H1 (cell line): ENCODE results near the gene GLYATL3. TPM values are rescaled to one million over a fixed set of nuclear protein-coding genes. Genes with fewer than 3 reads are reported as not detected.

Source experiments
- CTCF ChIA-PET: fragments of 300-600 bp; sonication (Branson Sonifier 250); formaldehyde crosslinking; loops from one replicate; lab custom pipeline; 2021; ENCODE audit not compliant: partially characterized antibody; lab: Charles Lee
- POLR2A ChIA-PET: fragments of 300-600 bp; sonication (Branson Sonifier 250); formaldehyde crosslinking; loops from one replicate; lab custom pipeline; 2021; ENCODE audit warnings: inconsistent platforms; ENCODE audit not compliant: partially characterized antibody; lab: Charles Lee
- DNase-seq, 2 experiments: peaks; one replicate each; pipeline versions ENCODE4 v3.0.0 to v3.0.0-alpha.2; 2010 to 2022; ENCODE audit warnings: low spot score in 2 of 2, low read depth in 1 of 2, mixed read lengths in 1 of 2
- FAIRE-seq: peaks from 2 replicates; lab custom pipeline; 2011; peaks lifted over from hg19 to GRCh38; lab: Jason Lieb, UNC
- H2AFZ ChIP-seq: 2 replicates; pipeline ENCODE4 v1.8.1; 2012; ENCODE audit warnings: low read length, inconsistent platforms
- H2AK5ac ChIP-seq: 2 replicates; pipeline ENCODE4 v1.6.1; 2013; ENCODE audit warnings: low read depth, low read length
- H2BK120ac ChIP-seq: replicated peaks from 2 replicates; pipeline ENCODE3; 2013; ENCODE audit warnings: low read depth, low read length, inconsistent platforms
- H2BK12ac ChIP-seq: 2 replicates; pipeline ENCODE4 v1.6.1; 2013; ENCODE audit warnings: low read depth, low read length
- H2BK15ac ChIP-seq: 2 replicates; pipeline ENCODE4 v1.6.1; 2013; ENCODE audit warnings: low read length
- H2BK20ac ChIP-seq: 2 replicates; pipeline ENCODE4 v1.6.1; 2013; ENCODE audit warnings: low read length
- H2BK5ac ChIP-seq: 2 replicates; pipeline ENCODE4 v1.6.1; 2013; ENCODE audit warnings: low read depth, low read length
- H3K14ac ChIP-seq: 2 replicates; pipeline ENCODE4 v1.6.1; 2013; ENCODE audit warnings: inconsistent platforms; ENCODE audit not compliant: insufficient read length
- H3K18ac ChIP-seq: 2 replicates; pipeline ENCODE4 v1.6.1; 2013; ENCODE audit warnings: low read length; ENCODE audit errors: extremely low read depth
- H3K23ac ChIP-seq: 2 replicates; pipeline ENCODE4 v1.6.1; 2013; ENCODE audit warnings: inconsistent platforms; ENCODE audit not compliant: insufficient read length
- H3K23me2 ChIP-seq: 2 replicates; pipeline ENCODE4 v1.6.1; 2013; ENCODE audit warnings: low read depth, low read length
- H3K27ac ChIP-seq: 2 replicates; pipeline ENCODE4 v1.6.1; 2011; ENCODE audit warnings: low read depth, low read length, inconsistent platforms
- H3K27me3 ChIP-seq, 4 experiments: replicated peaks in 1 of 4; 1 replicate in 1 of 4; 2 replicates in 3 of 4; pipeline versions ENCODE4 v1.6.1 to v1.8.1; 2011 to 2013; ENCODE audit warnings: low read length in 3 of 4, mild to moderate bottlenecking in 3 of 4, inconsistent platforms in 2 of 4, mixed read lengths in 2 of 4, moderate library complexity in 1 of 4; ENCODE audit not compliant: control insufficient read depth in 3 of 4, insufficient read depth in 3 of 4; ENCODE audit errors: extremely low read depth in 1 of 4
- H3K36me3 ChIP-seq, 4 experiments: 2 replicates each; pipeline versions ENCODE4 v1.6.1 to v1.8.1; 2011 to 2013; ENCODE audit warnings: mild to moderate bottlenecking in 4 of 4, low read length in 3 of 4, moderate library complexity in 2 of 4, control low read depth in 1 of 4, inconsistent platforms in 1 of 4; ENCODE audit not compliant: insufficient read depth in 4 of 4, control insufficient read depth in 2 of 4
- H3K4ac ChIP-seq: replicated peaks from 2 replicates; pipeline ENCODE3; 2013; ENCODE audit warnings: low read length, low read depth, mixed read lengths, inconsistent platforms; ENCODE audit not compliant: insufficient read length
- H3K4me1 ChIP-seq, 4 experiments: replicated peaks in 1 of 4; 1 replicate in 1 of 4; 2 replicates in 3 of 4; pipeline versions ENCODE4 v1.6.1 to v1.8.1; 2011 to 2013; ENCODE audit warnings: low read length in 3 of 4, inconsistent platforms in 2 of 4, mixed read lengths in 1 of 4; ENCODE audit not compliant: insufficient read depth in 4 of 4, control insufficient read depth in 3 of 4
- H3K4me2 ChIP-seq, 2 experiments: 2 replicates each; pipeline versions ENCODE4 v1.6.1 to v1.8.1; 2011 to 2013; ENCODE audit warnings: low read depth in 2 of 2, low read length in 2 of 2, control low read depth in 1 of 2, inconsistent platforms in 1 of 2, mild to moderate bottlenecking in 1 of 2; ENCODE audit not compliant: insufficient read depth in 1 of 2
- H3K4me3 ChIP-seq, 4 experiments: fragments of 200-600, 300-600 bp in 1 of 4; sonication (generic), shearing (Covaris generic), sonication (Bioruptor Twin) in 1 of 4; 2 replicates each; pipeline versions ENCODE4 v1.5.1 to v1.8.1; 2011 to 2016; ENCODE audit warnings: low read length in 4 of 4, low read depth in 3 of 4, control low read depth in 2 of 4, inconsistent platforms in 2 of 4, mild to moderate bottlenecking in 2 of 4, mixed read lengths in 1 of 4, moderate library complexity in 1 of 4; ENCODE audit not compliant: insufficient read depth in 2 of 4; ENCODE audit errors: extremely low read depth in 1 of 4
- H3K56ac ChIP-seq: replicated peaks from 2 replicates; pipeline ENCODE3; 2013; ENCODE audit warnings: low read depth, mild to moderate bottlenecking, mixed read lengths, low read length, inconsistent platforms; ENCODE audit not compliant: insufficient read length
- H3K79me1 ChIP-seq: 2 replicates; pipeline ENCODE4 v1.6.1; 2013; ENCODE audit warnings: low read depth, low read length, control low read depth
- H3K79me2 ChIP-seq, 2 experiments: 2 replicates each; pipeline versions ENCODE4 v1.6.1 to v1.8.1; 2012 to 2013; ENCODE audit warnings: low read length in 2 of 2, mild to moderate bottlenecking in 2 of 2, inconsistent platforms in 1 of 2; ENCODE audit not compliant: insufficient read depth in 2 of 2, control insufficient read depth in 1 of 2
- H3K9ac ChIP-seq, 4 experiments: replicated peaks in 1 of 4; 1 replicate in 1 of 4; 2 replicates in 3 of 4; pipeline versions ENCODE4 v1.6.1 to v1.8.1; 2011 to 2013; ENCODE audit warnings: low read depth in 3 of 4, low read length in 3 of 4, control low read depth in 2 of 4, mild to moderate bottlenecking in 2 of 4, moderate library complexity in 2 of 4, inconsistent platforms in 1 of 4; ENCODE audit errors: extremely low read depth in 1 of 4
- H3K9me3 ChIP-seq, 2 experiments: 2 replicates each; pipeline versions ENCODE4 v1.6.1 to v1.8.1; 2012 to 2013; ENCODE audit warnings: mild to moderate bottlenecking in 2 of 2, moderate library complexity in 2 of 2, control low read depth in 1 of 2, inconsistent platforms in 1 of 2, low read depth in 1 of 2, low read length in 1 of 2, mixed read lengths in 1 of 2; ENCODE audit not compliant: insufficient read depth in 2 of 2
- H4K20me1 ChIP-seq, 2 experiments: replicated peaks in 1 of 2; 2 replicates each; pipeline versions ENCODE3 to v1.8.1; 2011 to 2013; ENCODE audit warnings: inconsistent platforms in 2 of 2, low read length in 2 of 2, mild to moderate bottlenecking in 1 of 2; ENCODE audit not compliant: insufficient read depth in 2 of 2, control insufficient read depth in 1 of 2
- H4K5ac ChIP-seq: 2 replicates; pipeline ENCODE4 v1.6.1; 2013; ENCODE audit warnings: low read length, low read depth, mixed read lengths, inconsistent platforms; ENCODE audit not compliant: insufficient read length
- H4K8ac ChIP-seq: 2 replicates; pipeline ENCODE4 v1.8.0; 2013; ENCODE audit warnings: mild to moderate bottlenecking, moderate library complexity, low read length, inconsistent platforms; ENCODE audit not compliant: insufficient read depth; ENCODE audit errors: extremely low read depth
- H4K91ac ChIP-seq: replicated peaks from 2 replicates; pipeline ENCODE3; 2013; ENCODE audit warnings: low read length, mixed read lengths, inconsistent platforms; ENCODE audit not compliant: insufficient read length
- BCL11A ChIP-seq, 2 experiments: IDR thresholded peaks; one replicate each; pipeline ENCODE4 v1.6.1; 2011; ENCODE audit warnings: low read depth in 2 of 2, low read length in 2 of 2, mild to moderate bottlenecking in 2 of 2
- EGR1 ChIP-seq: IDR thresholded peaks from 2 replicates; pipeline ENCODE4 v1.6.1; 2011; ENCODE audit warnings: low read depth, low read length, borderline replicate concordance
- NRF1 ChIP-seq: IDR thresholded peaks from 2 replicates; pipeline ENCODE4 v1.6.1; 2011; ENCODE audit warnings: mild to moderate bottlenecking, low read depth, low read length, improper control_type of control experiment
- RAD21 ChIP-seq, 2 experiments: IDR thresholded peaks in 1 of 2; conservative IDR thresholded peaks in 1 of 2; 2 replicates each; pipeline ENCODE4 v1.6.1; 2011; ENCODE audit warnings: low read depth in 2 of 2, low read length in 2 of 2, improper control_type of control experiment in 1 of 2, inconsistent platforms in 1 of 2, mild to moderate bottlenecking in 1 of 2, moderate library complexity in 1 of 2
- TCF12 ChIP-seq: IDR thresholded peaks from 2 replicates; pipeline ENCODE4 v1.6.1; 2011; ENCODE audit warnings: low read depth, mild to moderate bottlenecking, low read length
- TEAD4 ChIP-seq: IDR thresholded peaks from 2 replicates; pipeline ENCODE4 v1.6.1; 2012; ENCODE audit warnings: low read depth, low read length, inconsistent platforms, mixed read lengths
- YY1 ChIP-seq: IDR thresholded peaks from 2 replicates; pipeline ENCODE4 v1.6.1; 2011; ENCODE audit warnings: low read depth, mild to moderate bottlenecking, low read length
- WGBS, 2 experiments: shearing (Covaris generic) in 1 of 2; methylation state at CpG; one replicate each; pipeline versions ENCODE4 v1.1.6 to v1.1.7; 2013 to 2015; ENCODE audit warnings: low lambda C conversion rate in 2 of 2, mixed read lengths in 2 of 2, inconsistent platforms in 1 of 2, low coverage in 1 of 2, missing lambda C conversion rate in 1 of 2; ENCODE audit not compliant: insufficient replicate concordance in 2 of 2, insufficient coverage in 1 of 2, insufficient read length in 1 of 2; ENCODE audit errors: extremely low coverage in 1 of 2, missing lambda C conversion rate in 1 of 2; 5-methylcytosine and 5-hydroxymethylcytosine counted together
- polyA plus RNA-seq, 7 experiments: library from polyadenylated mRNA; depleted of rRNA in 3 of 7; stranded (reverse) in 5 of 7; unstranded in 2 of 7; fragments of >200 nt in 5 of 7; fragments of 200-250 nt in 2 of 7; gene quantifications; 1 replicate in 5 of 7; 2 replicates in 1 of 7; 4 replicates in 1 of 7; pipeline versions ENCODE4 v1.2.1 to v1.2.3, GENCODE V29; 2011 to 2013; ENCODE audit warnings: missing spikeins in 2 of 7, mixed read lengths in 2 of 7
- total RNA-seq: library from RNA; stranded (reverse); fragmentation: NEBNext Ultra II Directional; extraction: Animal tissue kit (Norgen Biotek cat#: 25700); gene quantifications from 2 replicates; pipeline ENCODE4 v1.2.1, GENCODE V29; 2021

GLYATL3 gene
- total and polyA plus RNA-seq, 2 of the 8 experiments (the other 6 are each of a cell fraction or from before 2014, with no cell fraction given): not detected

- H3K79me1 ChIP-seq: no peaks in the 10 kb centered on the region
- H2AK5ac ChIP-seq: no peak overlapping the region
- H3K4me2 ChIP-seq: no peak overlapping the region
- no peaks in the 10 kb centered on the region for H3K9me3 ChIP-seq
- H3K9ac ChIP-seq: no peak overlapping the region
- no peaks in the 10 kb centered on the region for H3K79me2 ChIP-seq
- H2BK120ac ChIP-seq: no peak overlapping the region
- CTCF ChIA-PET: interaction anchor here (0.8 kb wide), 1 partner anchor 109 kb away, joined by 3 read pairs; no protein-coding TSS in a partner anchor
- no peak overlapping the region for H2BK5ac ChIP-seq
- DNase-seq: no peak
- no peaks in the 10 kb centered on the region for H4K20me1 ChIP-seq
- peaks cover 0 to 2% (median 0%) of the 10 kb centered on the region in 4 experiments; a peak in 1 of 7 replicates for H3K4me1 ChIP-seq
- no peak overlapping the region for H3K23ac ChIP-seq
- no peak overlapping the region for H3K18ac ChIP-seq
- H3K14ac ChIP-seq: no peak overlapping the region
- H3K56ac ChIP-seq: no peak overlapping the region
- no peaks in the 10 kb centered on the region for H3K23me2 ChIP-seq
- 89% methylated on average over 1 of the region's 1 CpG; no CpG with 5 or more reads in 1 of the 2 experiments for WGBS, 2 experiments
- no peak for FAIRE-seq
- no peak overlapping the region for H2AFZ ChIP-seq
- H2BK20ac ChIP-seq: no peak overlapping the region
- no peak overlapping the region for H2BK15ac ChIP-seq
- no peak overlapping the region for H3K4me3 ChIP-seq
- H4K91ac ChIP-seq: no peak overlapping the region
- no peak overlapping the region for H2BK12ac ChIP-seq
- H3K4ac ChIP-seq: no peak overlapping the region
- POLR2A ChIA-PET: no interaction called here
- no peaks in the 10 kb centered on the region for H3K27me3 ChIP-seq
- H3K27ac ChIP-seq: no peak overlapping the region
- no peak overlapping the region for H4K5ac ChIP-seq
- TF ChIP-seq NRF1: no peak
- TF ChIP-seq BCL11A (IDR thresholded peaks at IDR 0.05; ENCODE audit: low read depth in 2 of 2, low read length in 2 of 2): no peak
- no peak for TF ChIP-seq YY1
- TF ChIP-seq TCF12: no peak
- no peak for TF ChIP-seq EGR1
- TF ChIP-seq TEAD4: no peak
- TF ChIP-seq RAD21 (IDR thresholded peaks at IDR 0.05 in 1 of 2, conservative IDR thresholded peaks at IDR 0.05 in 1 of 2; ENCODE audit: low read depth in 2 of 2, low read length in 2 of 2): no peak
- TF ChIP-seq, all 59 proteins: peak for 0
- H3K36me3 ChIP-seq: no peaks in the 10 kb centered on the region
- H4K8ac ChIP-seq: no peak overlapping the region
Observed at GRCh38 chr6:49499126-49499525, 597 bp upstream of the GLYATL3 start.
